KG1 (cell line): ENCODE results near the gene SORL1.

Experiments used
- DNase-seq: peaks from one replicate; lab custom pipeline; 2025; lab: John Stamatoyannopoulos, UW

Gene SORL1

GRCh38 chr11:121664144-121664543 lies 212.0 kb downstream of the SORL1 start:
- DNase-seq, result no peak

DNA sequence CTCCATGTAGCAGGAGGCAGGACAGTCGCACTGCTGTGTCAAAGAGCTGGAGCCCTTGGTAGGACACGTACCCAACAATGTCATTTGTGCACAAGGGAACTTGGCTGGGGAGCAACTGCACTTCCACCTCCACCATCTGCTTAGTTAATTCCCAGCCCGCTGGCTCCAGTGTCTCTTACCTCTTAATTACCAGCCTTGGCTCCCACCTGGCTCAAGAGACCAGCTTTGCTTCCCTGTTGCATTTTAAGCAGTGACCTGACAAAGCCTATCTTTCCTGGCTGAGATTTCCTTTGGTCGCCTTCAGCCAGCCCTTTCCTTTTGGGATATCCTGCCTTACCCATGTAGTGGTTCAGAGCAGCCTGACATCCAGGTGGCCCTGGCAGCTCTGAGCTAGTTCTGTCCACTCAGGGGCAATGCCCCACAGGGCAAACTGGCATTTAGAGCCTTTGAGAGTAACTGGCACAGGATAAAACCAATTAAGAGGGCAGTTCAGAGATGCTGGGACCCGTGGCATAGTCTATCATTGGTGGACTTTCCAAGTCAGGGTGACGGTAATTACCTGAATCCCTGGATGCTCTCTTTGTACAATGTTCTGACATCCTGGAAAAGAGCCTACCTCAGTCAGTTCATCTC lies 213.2 kb downstream of the SORL1 start:
- no peak for DNase-seq

DNA sequence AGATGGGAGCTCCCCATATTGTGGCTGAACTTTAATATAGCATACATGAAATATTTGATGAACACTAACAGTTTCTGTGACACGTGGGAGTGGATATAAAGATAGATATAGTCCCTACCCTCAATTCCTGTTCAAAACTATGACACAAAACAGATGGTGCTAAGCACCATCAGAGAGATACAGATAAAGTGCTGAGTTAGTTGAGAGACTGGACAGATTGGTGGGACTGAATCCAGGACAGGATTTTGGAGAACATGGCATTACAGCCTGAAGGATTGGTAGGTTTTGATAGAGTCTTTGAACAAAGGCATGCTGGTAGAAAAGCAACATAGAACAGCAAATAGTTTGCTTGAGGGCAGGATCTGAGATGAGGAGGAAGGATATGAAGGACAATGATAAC lies 215.7 kb downstream of the SORL1 start:
- no peak for DNase-seq

GRCh38 chr11:121669422-121669821 lies 217.3 kb downstream of the SORL1 start:
- DNase-seq, result no peak

GRCh38 chr11:121670266-121670665 lies 218.2 kb downstream of the SORL1 start:
- DNase-seq, result no peak

DNA sequence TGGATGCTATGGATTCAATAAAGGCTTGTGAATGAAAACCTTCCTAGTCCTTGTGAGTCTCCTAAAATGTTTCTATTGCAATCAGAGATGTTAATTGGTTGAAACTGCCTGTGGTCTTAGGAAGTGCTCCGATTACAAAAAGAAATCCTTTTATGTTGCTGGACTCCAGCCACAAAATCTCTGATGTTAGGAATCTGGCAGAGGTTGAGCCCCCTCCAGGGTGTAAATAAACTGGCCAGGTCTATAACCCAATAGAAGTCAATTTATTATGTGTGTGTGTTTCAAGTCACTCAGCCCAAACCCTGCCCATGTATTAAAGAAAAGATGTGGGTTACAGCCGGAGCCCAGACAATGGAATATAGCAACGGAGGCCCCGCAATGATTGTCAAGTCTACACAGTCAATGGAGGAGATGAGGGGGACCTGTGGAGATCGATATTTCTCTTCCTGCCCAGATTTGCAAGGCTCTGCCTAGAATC lies 218.7 kb downstream of the SORL1 start:
- no peak for DNase-seq

DNA sequence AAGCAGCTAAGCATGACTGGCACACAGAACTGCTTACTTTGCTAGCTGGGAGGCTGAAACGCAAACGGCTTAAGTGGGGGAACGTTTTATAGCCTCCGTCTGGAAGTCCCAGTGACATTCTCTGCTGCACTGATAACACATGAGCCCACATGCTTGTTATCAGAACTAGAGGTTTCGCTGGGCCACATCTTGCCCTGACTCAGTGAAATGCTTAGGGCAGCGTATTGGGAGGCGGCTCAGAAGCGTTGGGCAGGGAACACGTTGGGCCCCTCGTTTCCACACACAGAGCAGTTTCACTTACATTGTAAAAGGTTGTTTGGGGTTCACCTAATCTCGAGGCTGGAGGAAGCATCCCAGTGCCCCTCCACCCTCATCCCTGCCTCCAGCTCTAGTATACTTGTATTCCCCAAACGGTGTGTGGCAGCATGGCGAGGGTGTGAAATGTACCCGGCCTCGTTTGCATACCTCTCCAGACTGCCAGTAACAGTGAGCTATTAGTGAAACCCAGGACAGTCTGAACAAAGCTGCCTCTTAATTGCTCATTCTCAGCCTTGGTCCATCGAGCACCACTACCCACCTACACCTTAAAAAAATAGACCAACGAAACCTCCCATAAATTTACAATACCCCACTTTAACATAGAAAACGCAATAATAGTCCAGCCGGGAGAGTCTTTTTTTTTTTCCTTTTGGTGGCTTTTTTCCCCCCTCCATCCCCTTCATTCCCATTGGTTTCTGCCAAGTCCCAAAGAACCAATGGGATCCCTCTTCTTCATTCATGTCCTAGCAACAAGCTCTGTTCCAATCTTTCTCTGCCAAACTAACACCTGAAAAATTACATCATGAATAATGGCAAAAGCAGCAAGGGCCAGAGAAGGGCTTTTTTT lies 219.4 kb downstream of the SORL1 start:
- no peak for DNase-seq

DNA sequence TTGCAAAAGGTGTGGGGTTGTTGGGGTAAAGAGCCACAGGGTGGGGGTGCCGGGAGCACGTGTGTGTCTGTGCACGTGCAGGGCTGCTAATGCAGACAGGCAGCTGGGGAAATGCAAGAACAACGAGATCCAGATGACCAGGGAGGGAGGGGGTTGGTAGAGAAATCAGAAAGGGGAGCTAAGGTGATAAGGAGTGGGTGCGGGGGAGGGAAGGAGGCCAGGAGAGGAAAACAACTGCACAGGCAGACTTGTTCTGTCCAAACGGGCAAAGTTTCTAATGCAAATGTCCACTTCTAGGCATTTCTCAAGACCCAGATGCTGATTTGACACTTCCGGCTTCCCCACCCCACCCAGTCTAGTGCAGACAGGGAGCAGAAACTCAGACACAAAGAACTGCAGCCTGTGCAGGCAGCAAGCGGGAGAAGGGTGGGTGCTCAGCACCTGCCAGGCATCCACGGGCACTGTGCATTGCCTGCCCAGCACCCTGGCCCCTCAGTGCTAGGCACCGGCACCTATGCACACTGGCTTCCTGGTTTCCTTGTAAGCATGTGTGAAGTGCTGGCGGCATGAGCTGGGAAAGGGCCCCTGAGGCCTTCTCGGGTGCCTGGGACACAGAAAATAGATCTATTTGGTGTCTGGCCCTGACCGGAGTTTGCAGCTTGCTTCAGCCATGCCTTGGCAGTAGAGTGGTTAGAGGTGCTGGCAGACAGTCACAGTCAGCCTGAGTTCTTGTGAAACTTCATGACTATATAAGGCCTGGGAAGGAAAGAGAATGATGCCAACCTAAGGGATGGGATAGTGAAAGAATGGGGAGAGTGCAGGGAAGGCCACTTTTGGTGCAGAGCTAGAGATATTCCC lies 220.7 kb downstream of the SORL1 start:
- no peak for DNase-seq

GRCh38 chr11:121681550-121682268 lies 229.6 kb downstream of the SORL1 start:
- DNase-seq, result no peak
